ENCODE results near the gene DMXL1. TPM values are rescaled to one million over a fixed set of nuclear protein-coding genes. Genes with fewer than 3 reads are reported as not detected.
"Not testable (repeated sequence)": the region's sequence is repeated elsewhere in the genome, so short reads cannot be mapped to it uniquely, and the experiment has no call there.

DMXL1 gene
- total RNA-seq, 1 donor from 2014 or later, result 56.5 TPM

DNA sequence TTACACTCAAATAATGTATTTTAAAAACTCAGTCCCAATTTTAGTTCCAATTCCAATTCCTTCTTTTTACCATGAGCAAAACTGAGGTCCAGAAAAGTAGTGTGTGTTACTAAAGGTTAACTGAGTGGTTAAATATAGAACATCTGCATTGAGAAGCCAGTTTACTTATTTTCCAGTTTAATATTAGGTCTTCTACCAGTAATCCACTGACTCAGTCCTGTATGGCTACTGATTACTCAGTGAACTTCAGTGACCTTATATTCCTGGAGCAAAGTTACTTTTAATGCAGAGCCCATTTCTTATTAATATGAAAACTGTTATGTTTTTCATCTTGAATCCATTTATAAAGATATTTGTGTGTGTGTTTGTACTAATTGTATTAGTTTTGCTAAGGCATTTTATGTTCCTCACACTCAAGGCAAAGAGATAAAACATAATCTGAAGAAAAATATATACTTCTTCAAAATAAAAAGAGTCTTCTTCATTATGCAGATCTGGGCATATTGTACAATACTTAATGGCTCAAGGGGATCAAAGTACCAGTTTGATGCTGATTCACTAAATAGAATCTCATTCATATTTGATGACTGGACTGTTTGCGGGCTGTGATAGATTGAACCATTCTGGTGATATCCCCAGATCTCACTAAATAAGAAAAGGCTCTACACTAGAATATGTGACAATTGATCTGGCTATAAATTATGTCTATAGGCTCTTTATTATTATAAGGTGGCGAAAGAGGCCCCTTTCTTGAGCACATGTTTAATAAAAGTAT, 60.8 kb downstream of the DMXL1 start:
- H3K27me3 ChIP-seq, result no peaks in the 10 kb centered on the region
- H3K36me3 ChIP-seq, result peaks cover 0 to 39% of the 10 kb centered on the region in 2 donors
- no peak overlapping the region for H3K27ac ChIP-seq
- no peaks in the 10 kb centered on the region for H3K4me1 ChIP-seq
- TF ChIP-seq, protein P1, sequence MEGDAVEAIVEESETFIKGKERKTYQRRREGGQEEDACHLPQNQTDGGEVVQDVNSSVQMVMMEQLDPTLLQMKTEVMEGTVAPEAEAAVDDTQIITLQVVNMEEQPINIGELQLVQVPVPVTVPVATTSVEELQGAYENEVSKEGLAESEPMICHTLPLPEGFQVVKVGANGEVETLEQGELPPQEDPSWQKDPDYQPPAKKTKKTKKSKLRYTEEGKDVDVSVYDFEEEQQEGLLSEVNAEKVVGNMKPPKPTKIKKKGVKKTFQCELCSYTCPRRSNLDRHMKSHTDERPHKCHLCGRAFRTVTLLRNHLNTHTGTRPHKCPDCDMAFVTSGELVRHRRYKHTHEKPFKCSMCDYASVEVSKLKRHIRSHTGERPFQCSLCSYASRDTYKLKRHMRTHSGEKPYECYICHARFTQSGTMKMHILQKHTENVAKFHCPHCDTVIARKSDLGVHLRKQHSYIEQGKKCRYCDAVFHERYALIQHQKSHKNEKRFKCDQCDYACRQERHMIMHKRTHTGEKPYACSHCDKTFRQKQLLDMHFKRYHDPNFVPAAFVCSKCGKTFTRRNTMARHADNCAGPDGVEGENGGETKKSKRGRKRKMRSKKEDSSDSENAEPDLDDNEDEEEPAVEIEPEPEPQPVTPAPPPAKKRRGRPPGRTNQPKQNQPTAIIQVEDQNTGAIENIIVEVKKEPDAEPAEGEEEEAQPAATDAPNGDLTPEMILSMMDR (IDR thresholded peaks at IDR 0.05), result no peak
- no peak for TF ChIP-seq POLR2A (IDR thresholded peaks at IDR 0.05)
- no peaks in the 10 kb centered on the region for H3K9me3 ChIP-seq
- DNase-seq (ENCODE audit: extremely low spot score in 2 of 2), result no peak
- intact Hi-C loops (cut with DNase I), result no loop called here
- no peak overlapping the region for H3K4me3 ChIP-seq

DNA sequence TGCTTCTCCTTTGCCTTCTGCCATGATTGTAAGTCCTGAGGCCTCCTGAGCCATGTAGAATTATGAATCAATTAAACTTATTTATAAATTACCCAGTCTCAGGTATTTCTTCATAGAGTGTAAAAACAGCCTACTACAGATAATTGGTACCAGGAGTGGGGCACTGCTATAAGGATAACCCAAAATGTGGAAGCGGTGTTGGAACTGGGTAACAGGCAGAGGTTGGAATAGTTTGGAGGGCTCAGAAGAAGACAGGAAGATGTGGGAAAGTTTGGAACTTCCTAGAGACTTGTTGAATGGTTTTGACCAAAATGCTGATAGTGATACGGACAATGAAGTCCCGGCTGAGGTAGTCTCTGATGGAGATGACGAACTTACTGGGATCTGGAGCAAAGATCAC, 64.9 kb downstream of the DMXL1 start:
- H3K27me3 ChIP-seq; H3K9me3 ChIP-seq; intact Hi-C loops (cut with DNase I); DNase-seq (ENCODE audit: extremely low spot score in 2 of 2); H3K4me3 ChIP-seq; H3K4me1 ChIP-seq; H3K27ac ChIP-seq: not testable (repeated sequence)
- peaks cover 0 to 31% of the 10 kb centered on the region in 2 donors for H3K36me3 ChIP-seq

DNA sequence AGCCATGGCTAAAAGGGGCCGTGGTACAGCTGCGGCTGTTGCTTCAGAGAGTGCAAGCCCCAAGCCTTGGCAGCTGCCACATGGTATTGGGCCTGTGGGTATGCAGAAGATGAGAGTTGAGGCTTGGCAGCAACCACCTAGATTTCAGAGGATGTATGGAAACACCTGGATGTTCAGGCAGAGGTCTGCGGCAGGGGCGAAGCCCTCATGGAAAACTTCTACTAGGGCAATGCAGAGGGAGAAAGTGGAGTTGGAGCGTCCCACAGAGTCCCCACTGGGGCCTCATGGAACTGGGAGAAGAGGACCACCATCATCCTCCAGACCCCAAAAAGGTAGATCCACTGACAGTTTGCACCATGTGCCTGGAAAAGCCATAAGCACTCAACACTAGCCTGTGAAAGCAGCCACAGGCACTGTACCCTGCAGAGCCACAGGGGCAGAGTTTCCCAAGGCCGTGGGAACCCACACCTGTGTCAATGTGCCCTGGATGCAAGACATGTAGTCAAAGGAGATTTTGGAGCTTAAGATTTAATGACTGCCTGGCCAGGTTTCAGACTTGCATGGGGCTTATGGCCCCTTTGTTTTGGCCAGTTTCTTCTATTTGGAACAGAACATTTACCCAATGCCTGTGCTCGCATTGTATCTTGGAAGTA, 65.9 kb downstream of the DMXL1 start:
- H3K9me3 ChIP-seq, result no peaks in the 10 kb centered on the region
- TF ChIP-seq, protein P1 (IDR thresholded peaks at IDR 0.05), result no peak
- TF ChIP-seq POLR2A (IDR thresholded peaks at IDR 0.05) (no peak), POLR2AphosphoS5 (IDR thresholded peaks at IDR 0.05; ENCODE audit: insufficient read depth in 1 of 2, low read depth in 1 of 2) (no peak)
- intact Hi-C loops (cut with DNase I), result no loop called here
- H3K4me3 ChIP-seq, result no peak overlapping the region
- H3K27me3 ChIP-seq, result no peaks in the 10 kb centered on the region
- H3K36me3 ChIP-seq, result peaks cover 0 to 31% of the 10 kb centered on the region in 2 donors
- H3K4me1 ChIP-seq, result no peaks in the 10 kb centered on the region
- no peak for DNase-seq (ENCODE audit: extremely low spot score in 2 of 2)
- H3K27ac ChIP-seq, result no peak overlapping the region

DNA sequence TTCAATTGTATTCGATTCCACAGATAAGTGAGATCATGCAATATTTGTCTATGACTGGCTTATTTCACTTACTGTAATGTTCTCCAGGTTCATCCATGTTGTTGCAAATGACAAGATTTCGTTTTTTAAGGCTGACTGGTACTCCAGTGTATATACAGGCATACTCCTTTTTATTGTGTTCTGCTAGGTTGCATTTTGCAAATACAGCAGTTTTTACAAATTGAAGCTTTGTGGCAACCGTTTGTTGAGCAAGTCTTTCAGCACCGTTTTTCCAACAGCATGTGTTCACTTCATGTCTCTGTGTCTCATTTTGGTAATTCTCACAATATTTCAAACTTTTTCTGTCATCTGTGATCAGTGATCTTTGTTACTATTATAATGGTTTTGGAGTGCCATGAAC, 82.7 kb downstream of the DMXL1 start:
- H3K9me3 ChIP-seq, result no peaks in the 10 kb centered on the region
- H3K4me3 ChIP-seq, result no peak overlapping the region
- H3K36me3 ChIP-seq, result peaks cover 0 to 33% of the 10 kb centered on the region in 2 donors
- H3K27me3 ChIP-seq, result no peaks in the 10 kb centered on the region
- intact Hi-C loops (cut with DNase I), result no loop called here
- H3K4me1 ChIP-seq, result no peaks in the 10 kb centered on the region
- H3K27ac ChIP-seq, result no peak overlapping the region
- TF ChIP-seq, protein P1 (IDR thresholded peaks at IDR 0.05), result no peak
- TF ChIP-seq POLR2AphosphoS5 (IDR thresholded peaks at IDR 0.05; ENCODE audit: insufficient read depth in 1 of 2, low read depth in 1 of 2), result no peak
- TF ChIP-seq POLR2A (IDR thresholded peaks at IDR 0.05), result no peak
- no peak for DNase-seq (ENCODE audit: extremely low spot score in 2 of 2)

DNA sequence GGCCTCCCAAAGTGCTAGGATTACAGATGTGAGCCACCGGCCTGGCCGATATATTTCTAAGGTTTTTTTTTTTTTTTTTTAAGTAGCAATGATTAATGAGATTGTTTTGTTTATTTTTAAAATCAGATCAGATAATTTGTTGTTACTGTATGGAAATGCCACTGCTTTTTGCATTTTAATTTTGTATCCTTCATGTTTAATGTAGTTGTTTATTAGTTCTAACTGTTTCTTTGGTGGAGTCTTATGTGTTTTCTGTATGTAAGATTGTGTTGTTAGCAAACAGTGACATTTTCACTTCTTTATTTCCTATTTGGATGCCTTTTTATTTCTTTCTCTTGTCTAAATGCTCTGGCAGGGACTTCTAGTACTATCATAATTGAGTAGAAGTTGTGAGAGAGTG, 87.3 kb downstream of the DMXL1 start:
- TF ChIP-seq, protein P1 (IDR thresholded peaks at IDR 0.05), result no peak
- no peak for TF ChIP-seq POLR2A (IDR thresholded peaks at IDR 0.05)
- TF ChIP-seq POLR2AphosphoS5 (IDR thresholded peaks at IDR 0.05; ENCODE audit: insufficient read depth in 1 of 2, low read depth in 1 of 2), result no peak
- no peaks in the 10 kb centered on the region for H3K9me3 ChIP-seq
- H3K4me1 ChIP-seq, result no peaks in the 10 kb centered on the region
- no peaks in the 10 kb centered on the region for H3K27me3 ChIP-seq
- DNase-seq (ENCODE audit: extremely low spot score in 2 of 2), result no peak
- intact Hi-C loops (cut with DNase I), result no loop called here
- H3K4me3 ChIP-seq, result no peak overlapping the region
- peaks cover 0 to 7% of the 10 kb centered on the region in 2 donors for H3K36me3 ChIP-seq
- no peak overlapping the region for H3K27ac ChIP-seq

All from vagina (tissue), 2 donors.